Activated CD4-positive, CD25-positive, alpha-beta regulatory T cell (primary cell): ENCODE results near the gene LTC4S.
A peak's percentile ranks its signal among the peaks of the same experiment; 100 is the strongest.

Experiments
- DNase-seq, 4 experiments: peaks; one replicate each; lab custom pipeline; 2025; lab: John Stamatoyannopoulos, UW

LTC4S gene

GRCh38 chr5:179806250-179807048 is 12.7 kb downstream of the LTC4S start, which contains the start of gene MGAT4B:
TSS of gene MGAT4B (minus strand) at chr5:179806866. CDS start at chr5:179806583, 283 bp downstream.
- DNase-seq: peak in 2 of 4 experiments; percentile 35 to 46

DNA sequence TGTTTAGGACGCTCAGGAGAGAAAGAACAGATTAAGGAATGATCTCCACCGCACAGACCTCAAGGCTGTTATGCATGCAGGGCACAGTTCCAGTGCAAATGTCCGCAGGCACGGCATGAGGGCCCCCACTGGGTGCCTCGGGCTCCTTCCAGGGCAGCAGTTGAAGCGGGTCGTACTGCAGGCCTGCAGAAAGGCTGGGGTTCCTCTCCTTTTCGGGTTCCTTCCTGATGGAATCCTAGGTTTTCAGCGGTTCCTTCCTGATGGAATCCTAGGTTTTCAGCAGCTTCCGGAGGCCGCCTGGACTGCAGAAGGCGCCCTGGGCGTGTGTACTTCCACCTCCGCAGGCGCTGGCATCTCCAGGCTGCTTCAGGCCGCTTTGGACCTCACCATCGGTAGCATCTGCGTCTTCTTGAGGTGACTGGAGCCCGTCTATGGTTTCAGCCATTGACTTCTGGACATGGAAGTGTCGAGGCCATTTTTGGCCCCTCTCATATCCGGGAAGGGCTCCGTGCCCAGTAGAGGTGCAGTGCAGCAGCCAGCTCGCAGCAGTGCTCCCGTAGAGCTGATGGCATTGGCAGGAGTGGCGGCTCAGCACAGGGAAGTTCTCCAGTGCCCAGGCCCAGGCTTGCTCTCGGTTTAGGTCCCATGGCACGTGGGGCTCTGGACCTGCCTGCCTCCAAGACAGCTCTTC is 18.5 kb downstream of the LTC4S start:
- no peak for DNase-seq

GRCh38 chr5:179812997-179813607 is 19.3 kb downstream of the LTC4S start:
- no peak for DNase-seq

- no peak for DNase-seq
Measured at GRCh38 chr5:179814090-179814489, 20.3 kb downstream of the LTC4S start.

- DNase-seq: no peak
Measured at GRCh38 chr5:179815491-179816249, 21.9 kb downstream of the LTC4S start.

DNA sequence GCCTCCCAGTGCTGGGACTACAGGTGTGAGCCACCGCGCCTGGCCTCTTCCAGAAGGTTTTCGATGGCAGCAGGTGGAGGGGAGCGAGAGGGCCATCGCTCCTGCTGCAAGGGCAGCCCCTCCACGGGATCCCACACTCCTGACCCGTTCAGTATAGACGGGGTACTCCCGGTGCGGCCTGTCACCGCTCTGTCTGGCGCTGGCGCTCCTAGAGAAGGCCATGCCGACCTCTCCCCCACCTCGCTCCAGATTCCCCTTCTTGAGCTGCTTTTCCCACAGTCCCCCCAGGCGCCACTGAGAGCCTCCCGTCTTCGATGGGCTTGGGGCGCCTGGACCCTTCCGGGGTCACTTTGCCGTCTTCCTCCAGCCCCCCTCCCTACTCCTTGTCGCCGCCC is 22.6 kb downstream of the LTC4S start:
- no peak for DNase-seq

DNA sequence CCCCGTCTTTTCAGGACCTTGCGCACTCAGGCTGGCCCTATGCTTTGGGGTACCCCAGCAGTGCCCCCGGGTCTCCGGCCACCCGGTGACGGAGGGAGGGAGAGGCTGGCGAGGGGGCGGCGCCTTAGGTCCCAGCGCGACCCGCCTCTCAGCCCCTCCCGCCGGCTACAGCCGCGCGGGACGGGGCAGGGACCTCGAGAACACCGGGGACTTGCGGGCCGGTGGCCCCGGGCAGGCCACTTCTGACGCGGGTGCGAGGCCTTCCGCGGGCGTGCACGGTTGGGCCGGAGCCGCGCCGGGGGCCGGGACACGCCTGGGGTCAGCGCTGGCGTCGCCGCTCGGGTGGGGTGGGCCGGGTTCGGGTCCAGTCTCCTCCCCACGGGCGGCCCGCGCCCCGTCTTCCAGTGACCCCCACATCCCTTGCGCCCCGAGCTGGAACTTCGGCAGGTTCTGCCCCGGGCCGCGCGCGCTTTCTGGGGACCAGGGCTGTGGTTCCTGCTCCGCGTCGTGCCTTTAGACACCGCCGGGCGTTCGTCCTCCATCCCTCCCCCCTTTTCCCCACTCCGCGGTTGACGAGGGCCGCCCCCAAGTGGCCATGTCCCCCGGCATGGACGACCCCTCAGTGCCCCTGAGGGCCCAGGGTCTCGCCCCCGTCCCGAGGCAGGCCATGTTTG is 23.1 kb downstream of the LTC4S start:
- DNase-seq: no peak

GRCh38 chr5:179817470-179817840 is 23.7 kb downstream of the LTC4S start:
- DNase-seq: no peak

GRCh38 chr5:179817890-179818745 is 24.3 kb downstream of the LTC4S start:
- DNase-seq: no peak

DNA sequence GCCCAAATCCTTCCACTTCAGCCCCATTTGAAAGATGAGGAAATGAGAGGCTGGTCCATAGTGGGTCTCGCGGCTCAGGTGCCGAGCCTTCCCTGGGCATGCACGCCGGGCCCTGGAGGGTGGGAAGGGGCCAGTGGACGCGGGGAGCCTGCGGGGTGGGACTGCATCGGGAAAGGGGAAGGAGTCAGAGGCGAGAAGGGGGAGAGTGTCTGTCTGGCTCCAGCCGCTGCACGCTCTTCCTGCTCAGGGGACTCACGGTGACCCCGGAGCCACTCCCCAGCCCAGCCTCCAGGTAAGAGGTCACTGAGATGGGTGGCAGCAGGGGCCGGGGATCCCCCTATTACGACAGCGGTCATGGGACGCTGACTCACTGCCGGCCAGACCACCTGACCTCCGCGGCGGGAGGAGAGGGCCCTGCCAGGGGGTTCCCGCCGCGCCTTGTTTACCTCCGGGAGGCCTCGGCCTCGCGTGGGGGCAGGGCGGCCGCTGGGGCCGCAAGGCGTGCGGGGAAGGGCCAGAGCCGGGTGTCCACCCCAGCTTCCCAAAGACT is 25.0 kb downstream of the LTC4S start:
- DNase-seq: peak; percentile 60 to 71 (median 69)

DNA sequence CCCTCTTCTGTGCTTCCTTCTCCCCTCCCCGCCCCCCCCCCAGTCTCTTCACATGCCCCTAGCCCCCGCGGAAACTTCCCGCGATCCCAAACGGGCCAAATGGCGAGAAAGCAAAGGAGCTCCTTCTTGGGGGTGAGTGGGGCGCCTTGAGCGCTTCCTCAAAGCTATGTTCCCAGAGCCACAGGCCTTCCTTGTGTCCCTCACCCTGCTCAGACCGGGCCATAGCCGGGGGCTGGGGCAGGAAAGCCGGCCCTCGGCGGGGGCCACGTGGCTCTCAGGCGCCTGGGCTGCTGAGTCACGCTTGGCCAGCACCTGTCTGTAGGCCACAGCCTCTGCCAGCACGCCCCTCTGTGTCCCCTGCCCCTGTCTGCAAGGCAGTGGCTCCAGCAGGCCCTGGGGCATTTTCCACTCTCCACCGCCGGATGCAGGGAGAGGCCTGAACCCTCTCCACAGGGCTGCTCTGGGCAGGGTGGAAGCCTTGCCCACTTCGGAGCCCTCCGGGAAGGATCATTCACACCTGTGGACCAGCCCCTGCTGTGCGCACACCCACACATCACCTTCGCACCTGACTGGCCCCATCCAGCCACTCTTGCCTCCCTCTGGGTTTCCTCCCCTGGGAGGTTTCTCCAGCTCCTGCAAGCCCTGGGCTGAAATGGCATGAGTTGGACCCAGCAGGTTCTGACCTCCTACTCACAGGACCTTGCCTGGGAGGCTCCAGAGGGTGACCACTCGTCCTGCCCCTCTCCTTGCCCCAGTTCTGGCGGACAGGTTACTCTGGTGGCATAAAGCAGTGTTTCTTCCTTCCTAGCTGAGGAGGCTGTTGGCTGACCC is 25.7 kb downstream of the LTC4S start:
- DNase-seq: peak in 1 of 4 experiments; percentile 40

DNA sequence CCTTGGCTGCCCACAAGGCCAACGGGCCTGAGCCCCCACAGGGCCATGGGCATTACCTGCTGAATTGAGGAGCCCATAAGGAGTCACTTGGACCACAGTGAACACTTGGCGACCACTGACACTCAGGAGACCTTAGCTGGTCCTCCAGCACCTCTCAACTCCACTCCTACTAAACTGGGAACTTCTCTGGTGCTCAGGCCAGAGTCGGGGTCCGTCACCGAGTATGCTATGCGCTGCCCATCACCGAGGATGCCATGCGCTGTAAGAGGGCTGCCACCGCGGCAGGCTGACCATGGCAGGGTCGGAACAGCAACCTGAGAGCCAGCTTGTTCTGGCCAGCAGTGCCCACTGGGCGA is 26.3 kb downstream of the LTC4S start:
- DNase-seq: no peak

DNA sequence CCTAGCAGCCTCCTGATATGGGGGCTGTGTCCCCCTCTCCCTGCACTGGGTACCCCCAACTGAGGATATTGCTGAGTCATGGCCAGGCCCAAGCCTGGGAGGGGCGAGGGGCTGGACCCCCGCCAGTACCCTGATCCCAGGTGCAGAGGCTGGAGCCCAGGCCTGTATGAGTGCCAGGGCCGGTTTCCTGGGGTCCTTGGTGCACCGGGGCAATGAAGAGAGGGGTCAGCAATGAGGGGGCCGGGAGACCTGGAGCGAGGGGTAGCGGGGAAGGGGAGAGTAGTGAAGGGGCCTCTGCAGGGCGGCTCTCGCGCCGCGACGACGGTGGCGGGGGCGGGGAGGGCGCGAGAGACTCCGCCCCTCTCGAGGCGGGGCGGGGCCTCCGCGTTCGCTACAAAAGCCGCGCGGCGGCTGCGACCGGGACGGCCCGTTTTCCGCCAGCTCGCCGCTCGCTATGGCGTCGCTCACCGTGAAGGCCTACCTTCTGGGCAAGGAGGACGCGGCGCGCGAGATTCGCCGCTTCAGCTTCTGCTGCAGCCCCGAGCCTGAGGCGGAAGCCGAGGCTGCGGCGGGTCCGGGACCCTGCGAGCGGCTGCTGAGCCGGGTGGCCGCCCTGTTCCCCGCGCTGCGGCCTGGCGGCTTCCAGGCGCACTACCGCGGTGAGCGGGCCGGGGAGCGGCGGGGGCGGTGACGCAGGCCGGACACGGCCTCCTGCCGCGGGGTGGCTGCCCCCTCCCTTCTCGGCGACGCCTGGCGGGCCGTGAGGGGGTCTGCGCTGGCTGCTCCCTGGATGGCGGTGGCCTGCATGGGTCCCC is 26.9 kb downstream of the LTC4S start, which contains the start of gene SQSTM1:
SQSTM1 (plus strand) TSS at position 423 of the 815 bp plus-strand sequence; CDS start at position 455, 32 bp downstream.
- peak; percentile 51 to 72 (median 70) for DNase-seq

DNA sequence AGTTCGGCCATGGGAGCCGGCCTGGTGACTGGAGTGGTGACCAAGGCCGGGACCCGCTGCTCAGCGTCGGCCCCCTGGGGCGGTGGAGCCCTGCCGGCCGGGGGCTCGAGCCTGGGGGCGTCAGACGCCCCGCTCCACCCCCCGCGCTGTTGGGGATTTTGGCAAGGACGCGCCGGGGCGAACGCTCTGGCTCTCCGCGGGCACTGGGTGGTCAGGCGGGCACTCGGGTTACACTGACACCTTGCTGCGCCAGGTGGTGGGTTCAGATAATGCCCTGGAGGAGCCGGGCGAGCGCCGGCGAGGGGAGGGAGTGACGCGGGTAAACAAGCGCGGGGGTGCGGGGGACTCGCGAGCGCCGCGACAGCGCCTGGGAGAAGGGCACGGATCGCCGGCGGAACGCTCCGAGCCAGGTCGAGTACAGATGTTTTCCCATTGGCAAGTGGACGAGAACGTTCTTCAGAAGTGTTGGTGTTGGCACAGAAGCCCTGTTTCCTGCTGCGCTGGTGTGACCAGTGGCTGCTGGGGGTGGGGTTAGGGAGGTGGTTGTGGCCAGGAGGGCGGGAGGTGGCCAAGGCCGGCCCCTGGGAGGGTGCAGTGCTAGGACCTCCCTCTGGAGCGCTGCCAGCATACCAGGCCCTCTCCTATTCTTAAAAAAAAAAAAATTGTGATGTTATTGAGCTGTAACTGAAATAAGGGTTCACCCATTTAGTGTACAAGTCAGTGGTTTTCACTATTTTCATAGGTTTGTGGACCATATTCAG is 27.7 kb downstream of the LTC4S start:
- DNase-seq: peak; percentile 52 to 68 (median 65)

- DNase-seq: no peak
Measured at GRCh38 chr5:179822059-179822432, 28.3 kb downstream of the LTC4S start.

DNA sequence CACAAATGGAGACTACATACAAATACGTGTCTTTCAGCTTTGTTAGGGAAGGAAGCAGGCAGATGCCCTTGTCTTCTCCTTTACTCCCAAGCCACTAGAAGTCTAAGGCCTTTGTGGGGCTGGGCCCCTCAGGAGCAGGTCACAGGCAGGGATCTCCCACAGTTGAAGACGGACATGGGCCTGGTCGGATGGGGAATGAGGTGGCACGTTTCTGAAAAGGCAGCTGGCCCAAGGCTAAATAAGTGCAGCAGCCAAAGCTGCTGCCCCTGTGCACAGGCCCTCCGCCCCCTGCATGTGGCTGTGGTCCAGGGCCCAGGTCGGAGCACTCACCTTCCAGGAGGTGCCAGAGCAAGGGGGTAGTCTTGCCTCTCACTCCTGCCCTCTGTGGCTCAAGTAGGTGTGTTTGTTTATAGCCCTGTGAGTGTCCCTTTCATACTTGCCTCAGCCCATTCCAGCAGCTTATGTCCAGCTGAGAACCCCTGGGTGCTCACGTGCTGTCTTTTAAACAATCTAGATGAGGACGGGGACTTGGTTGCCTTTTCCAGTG is 28.7 kb downstream of the LTC4S start:
- no peak for DNase-seq

GRCh38 chr5:179823937-179824744 is 30.4 kb downstream of the LTC4S start:
- no peak for DNase-seq
